Caco-2 (cell line): Measurements from ENCODE around the gene SDK2. TPM values are rescaled to one million over a fixed set of nuclear protein-coding genes. Genes with fewer than 3 reads are reported as not detected.

ENCODE experiments used
- BruUV-seq: library from RNA; stranded (reverse); fragments of 400-500 nt; replicated peaks from 2 replicates; lab custom pipeline; 2021; lab: Mats Ljungman, UMichigan
- CTCF ChIA-PET: fragments of 300-600 bp; sonication (Branson Sonifier 250); formaldehyde crosslinking; loops from one replicate; lab custom pipeline; 2022; ENCODE audit warnings: antibody characterized with exemption; lab: Charles Lee
- POLR2A ChIA-PET: fragments of 300-600 bp; sonication (Branson Sonifier 250); formaldehyde crosslinking; loops from one replicate; lab custom pipeline; 2022; ENCODE audit warnings: antibody characterized with exemption; lab: Charles Lee
- DNase-seq, 2 experiments: peaks; one replicate each; pipeline versions ENCODE4 v3.0.0 to v3.0.0-alpha.2; 2020 to 2022
- H3K27me3 ChIP-seq: replicated peaks from 2 replicates; pipeline ENCODE4 v1.6.0; 2011; ENCODE audit warnings: low read length; ENCODE audit not compliant: control insufficient read depth, insufficient read depth
- H3K36me3 ChIP-seq: 2 replicates; pipeline ENCODE4 v1.5.1; 2011; ENCODE audit warnings: low read length; ENCODE audit not compliant: control insufficient read depth, insufficient read depth
- H3K4me1 ChIP-seq: fragments of 250-450 bp; sonication (Bioruptor Pico); 2 replicates; pipeline ENCODE4 v1.5.1; 2020; ENCODE audit warnings: mild to moderate bottlenecking
- H3K4me3 ChIP-seq: 2 replicates; pipeline ENCODE4 v1.5.1; 2011; ENCODE audit warnings: low read depth, mild to moderate bottlenecking, control low read depth, low read length
- H3K9me3 ChIP-seq: fragments of 250-450 bp; sonication (Bioruptor Pico); 2 replicates; pipeline ENCODE4 v1.5.1; 2020; ENCODE audit warnings: mild to moderate bottlenecking, moderate library complexity
- H3K27ac Mint-ChIP-seq: one replicate; pipeline ENCODE4 v1.8.0; 2022; ENCODE audit warnings: mixed read lengths; ENCODE audit not compliant: unreplicated experiment
- H3K27me3 Mint-ChIP-seq: one replicate; pipeline ENCODE4 v1.8.0; 2022; ENCODE audit warnings: mixed read lengths; ENCODE audit not compliant: insufficient read depth, unreplicated experiment
- H3K36me3 Mint-ChIP-seq: one replicate; pipeline ENCODE4 v1.8.0; 2022; ENCODE audit warnings: mild to moderate bottlenecking, mixed read lengths; ENCODE audit not compliant: insufficient read depth, unreplicated experiment
- H3K4me1 Mint-ChIP-seq: one replicate; pipeline ENCODE4 v1.8.0; 2022; ENCODE audit warnings: low read depth, mixed read lengths; ENCODE audit not compliant: unreplicated experiment
- H3K4me3 Mint-ChIP-seq: one replicate; pipeline ENCODE4 v1.8.0; 2022; ENCODE audit warnings: mild to moderate bottlenecking, moderate library complexity, mixed read lengths; ENCODE audit not compliant: unreplicated experiment
- H3K9me3 Mint-ChIP-seq: one replicate; pipeline ENCODE4 v1.8.0; 2022; ENCODE audit warnings: mixed read lengths; ENCODE audit not compliant: unreplicated experiment
- CTCF ChIP-seq, 2 experiments: fragments of 200-600 bp in 1 of 2; IDR thresholded peaks; 1 replicate in 1 of 2; 2 replicates in 1 of 2; pipeline versions ENCODE4 v1.5.1 to v1.8.0; 2011 to 2022; ENCODE audit warnings: antibody characterized with exemption in 1 of 2, control low read depth in 1 of 2, inconsistent platforms in 1 of 2, low read depth in 1 of 2, low read length in 1 of 2, mild to moderate bottlenecking in 1 of 2, moderate library complexity in 1 of 2; ENCODE audit not compliant: insufficient read depth in 1 of 2, severe bottlenecking in 1 of 2, unreplicated experiment in 1 of 2
- intact Hi-C: fragments of 100-400 bp; cut with micrococcal nuclease; formaldehyde crosslinking; loops from one replicate; pipeline ENCODE4 v1.10.0; 2022; ENCODE audit not compliant: unreplicated experiment
- total RNA-seq: library from RNA; stranded (reverse); gene quantifications from 2 replicates; pipeline ENCODE4 v1.2.3, GENCODE V29; 2022

SDK2 gene
- total RNA-seq, 1 experiment from 2014 or later, result 0.09 TPM

DNA sequence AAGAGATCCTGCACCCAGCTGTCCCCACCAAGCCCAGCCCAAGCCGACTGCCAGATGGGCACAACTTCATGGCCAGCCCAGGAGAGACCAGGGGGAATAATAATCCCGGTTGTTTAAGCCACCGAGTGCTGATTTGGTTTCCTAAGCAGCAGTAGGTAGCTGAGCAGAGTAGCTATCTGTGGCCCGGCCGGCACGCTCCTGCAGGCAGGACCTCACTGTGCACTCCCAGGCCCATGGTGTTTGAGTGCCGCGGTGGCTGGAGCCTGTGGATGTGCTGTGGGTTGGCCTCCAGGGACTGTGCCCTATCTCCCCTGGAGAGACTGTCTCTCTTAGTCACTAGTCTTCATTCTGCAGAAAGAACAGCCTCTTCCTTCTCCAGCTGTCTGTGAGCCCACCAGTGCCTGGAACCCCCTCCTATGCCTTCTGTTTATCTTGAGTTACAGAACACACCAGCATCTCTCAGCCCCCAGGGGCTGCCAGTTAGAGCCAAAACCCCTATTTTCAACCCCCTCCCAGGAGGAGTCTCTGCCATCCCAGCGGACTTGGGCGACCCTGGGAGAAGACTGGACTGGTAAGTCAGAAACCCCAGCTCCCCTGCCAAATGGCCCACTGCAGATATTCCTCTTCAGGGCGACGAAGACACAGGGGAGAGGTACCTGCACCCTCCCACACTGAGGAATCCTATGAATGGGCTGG, 152.0 kb downstream of the SDK2 start:
- BruUV-seq, result no TSS peak
- no peak overlapping the region for H3K4me3 Mint-ChIP-seq
- H3K9me3 ChIP-seq, result no peaks in the 10 kb centered on the region

GRCh38 chr17:73491648-73492047, 152.6 kb downstream of the SDK2 start:
- Mint-ChIP-seq H3K27ac (no peak overlapping the region), H3K27me3 (peaks cover 30% of the 10 kb centered on the region), H3K9me3 (no peaks in the 10 kb centered on the region), H3K4me3 (no peak overlapping the region), H3K4me1 (no peaks in the 10 kb centered on the region), H3K36me3 (no peaks in the 10 kb centered on the region)
- TF ChIP-seq CTCF (IDR thresholded peaks at IDR 0.05; ENCODE audit: insufficient read depth in 1 of 2, low read depth in 1 of 2, low read length in 1 of 2, severe bottlenecking in 1 of 2, unreplicated experiment in 1 of 2), result no peak
- CTCF ChIA-PET, result no interaction called here
- POLR2A ChIA-PET, result interaction anchor here (0.7 kb wide), 1 partner anchor 13 kb away, joined by 3 read pairs; no protein-coding TSS in a partner anchor
- BruUV-seq, result no TSS peak
- Histone ChIP-seq H3K4me3 (no peak overlapping the region), H3K4me1 (no peaks in the 10 kb centered on the region), H3K9me3 (no peaks in the 10 kb centered on the region), H3K36me3 (no peaks in the 10 kb centered on the region), H3K27me3 (no peaks in the 10 kb centered on the region; the same call in 1 of the 2 replicates)
- intact Hi-C loops, result no loop called here
- no peak for DNase-seq

More for the DNA sequence above, 152.0 kb downstream of the SDK2 start:
- Histone ChIP-seq H3K4me3 (no peak overlapping the region), H3K4me1 (no peaks in the 10 kb centered on the region), H3K27me3 (no peaks in the 10 kb centered on the region; the same call in 1 of the 2 replicates), H3K36me3 (no peaks in the 10 kb centered on the region)
- Mint-ChIP-seq H3K9me3 (no peaks in the 10 kb centered on the region), H3K27ac (no peak overlapping the region), H3K36me3 (no peaks in the 10 kb centered on the region), H3K4me1 (no peaks in the 10 kb centered on the region), H3K27me3 (peaks cover 35% of the 10 kb centered on the region)
- POLR2A ChIA-PET, result no interaction called here
- DNase-seq, result no peak
- CTCF ChIA-PET, result no interaction called here
- no peak for TF ChIP-seq CTCF (IDR thresholded peaks at IDR 0.05; ENCODE audit: insufficient read depth in 1 of 2, low read depth in 1 of 2, low read length in 1 of 2, severe bottlenecking in 1 of 2, unreplicated experiment in 1 of 2)
- intact Hi-C loops, result no loop called here

DNA sequence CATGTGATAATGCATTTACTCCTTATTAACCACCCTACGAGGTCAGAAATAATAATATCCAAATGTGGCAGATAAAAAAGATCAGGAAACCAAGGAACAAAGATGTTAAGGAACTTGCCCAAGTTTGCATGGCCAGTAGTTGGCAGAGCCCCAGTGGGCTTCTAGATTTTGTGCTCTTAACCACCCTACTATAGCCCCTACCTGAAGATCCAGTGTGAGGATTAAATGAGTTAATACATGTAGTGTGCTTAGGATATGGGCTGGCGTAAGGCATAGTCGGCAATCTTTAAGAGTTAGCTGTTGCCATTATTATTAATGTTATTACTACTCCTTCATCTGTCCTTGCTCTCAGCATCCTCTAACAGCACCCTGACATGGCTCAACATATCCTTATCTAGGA, 153.4 kb downstream of the SDK2 start:
- DNase-seq, result no peak
- no TSS peak for BruUV-seq
- CTCF ChIA-PET, result interaction anchor here (0.6 kb wide), 1 partner anchor 138 kb away, joined by 4 read pairs; no protein-coding TSS in a partner anchor
- Mint-ChIP-seq H3K27me3 (peaks cover 26% of the 10 kb centered on the region), H3K4me1 (no peaks in the 10 kb centered on the region), H3K36me3 (no peaks in the 10 kb centered on the region), H3K27ac (no peak overlapping the region), H3K4me3 (no peak overlapping the region), H3K9me3 (no peaks in the 10 kb centered on the region)
- POLR2A ChIA-PET, result interaction anchor here (0.7 kb wide), 1 partner anchor 14 kb away, joined by 3 read pairs; no protein-coding TSS in a partner anchor
- Histone ChIP-seq H3K4me3 (no peak overlapping the region), H3K27me3 (no peaks in the 10 kb centered on the region; the same call in 1 of the 2 replicates), H3K36me3 (no peaks in the 10 kb centered on the region), H3K9me3 (no peaks in the 10 kb centered on the region), H3K4me1 (no peaks in the 10 kb centered on the region)
- TF ChIP-seq CTCF (IDR thresholded peaks at IDR 0.05; ENCODE audit: insufficient read depth in 1 of 2, low read depth in 1 of 2, low read length in 1 of 2, severe bottlenecking in 1 of 2, unreplicated experiment in 1 of 2), result no peak
- intact Hi-C loops, result no loop called here
